ENCODE results near the gene TBC1D14. TPM values are rescaled to one million over a fixed set of nuclear protein-coding genes. Genes with fewer than 3 reads are reported as not detected.

TBC1D14 gene
- total RNA-seq, 2 donors from 2014 or later: 42.3 to 43.5 TPM

- Histone ChIP-seq H3K9me3 (ENCODE audit: control insufficient read depth, low read length) (no peaks in the 10 kb centered on the region), H3K4me3 (ENCODE audit: low read length) (no peak overlapping the region), H3K36me3 (ENCODE audit: control insufficient read depth, insufficient read depth, low read length) (peaks cover 34% of the 10 kb centered on the region), H3K27me3 (ENCODE audit: control insufficient read depth, insufficient read depth, low read length, poor library complexity, severe bottlenecking) (no peaks in the 10 kb centered on the region), H3K27ac (ENCODE audit: low read depth, low read length) (no peak overlapping the region), H3K4me1 (ENCODE audit: control insufficient read depth, insufficient read depth, low read length) (no peaks in the 10 kb centered on the region), H3K9ac (ENCODE audit: extremely low read depth, low read length, poor library complexity, severe bottlenecking) (no peak overlapping the region)
- H3K36me3 Mint-ChIP-seq (ENCODE audit: low read depth): peaks cover 35% of the 10 kb centered on the region
- peaks cover 6% of the 10 kb centered on the region for H3K4me1 Mint-ChIP-seq
- DNase-seq: peak; percentile 68
- H3K9me3 Mint-ChIP-seq: no peaks in the 10 kb centered on the region
- no peak overlapping the region for H3K4me3 Mint-ChIP-seq
- WGBS, 2 experiments (ENCODE audit: insufficient coverage in 1 of 2, insufficient read length in 1 of 2): 73 to 88% methylated on average over 3 of the region's 3 CpGs
- no peaks in the 10 kb centered on the region for H3K27me3 Mint-ChIP-seq (ENCODE audit: insufficient read depth)
- peak overlapping the region; percentile 27 for H3K27ac Mint-ChIP-seq
- no peak for TF ChIP-seq CTCF (conservative IDR thresholded peaks at IDR 0.05)
Observed at GRCh38 chr4:6884341-6884870, 25.2 kb upstream of the TBC1D14 start.

DNA sequence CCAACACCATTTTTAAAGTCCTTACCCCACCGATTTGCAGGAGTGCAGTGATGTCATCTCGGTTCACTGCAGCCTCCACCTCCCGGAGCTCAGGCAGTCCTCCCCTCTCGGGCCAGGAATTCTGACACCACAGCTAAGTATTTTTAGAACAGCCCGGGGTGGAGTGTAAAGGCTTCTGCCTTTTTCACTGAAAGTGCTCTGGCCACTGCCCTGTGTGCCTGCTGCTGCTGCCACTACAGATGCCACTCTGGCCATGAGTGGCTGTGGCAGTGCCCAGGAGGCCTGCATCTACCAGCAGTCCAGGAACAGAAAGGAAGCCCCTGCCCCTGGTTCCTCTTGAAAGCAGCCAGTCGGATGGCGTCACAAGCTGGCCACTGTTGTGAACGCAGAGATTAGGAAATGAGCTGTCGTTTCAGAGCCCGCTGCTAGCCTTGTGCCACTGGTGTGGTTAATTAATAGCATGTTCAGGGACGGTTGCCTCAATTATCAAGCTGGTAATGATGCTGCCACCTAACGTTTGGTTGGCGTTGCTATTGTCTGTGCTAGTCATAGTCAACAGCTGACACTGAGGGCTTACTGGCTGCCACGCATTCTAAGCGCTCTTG, 23.6 kb upstream of the TBC1D14 start:
- Mint-ChIP-seq H3K36me3 (ENCODE audit: low read depth) (peaks cover 35% of the 10 kb centered on the region), H3K27ac (peak overlapping the region; percentile 58), H3K4me1 (peaks cover 6% of the 10 kb centered on the region), H3K4me3 (no peak overlapping the region), H3K27me3 (ENCODE audit: insufficient read depth) (no peaks in the 10 kb centered on the region), H3K9me3 (peaks cover 15% of the 10 kb centered on the region)
- H3K27me3 ChIP-seq (ENCODE audit: control insufficient read depth, insufficient read depth, low read length, poor library complexity, severe bottlenecking): no peaks in the 10 kb centered on the region
- H3K4me1 ChIP-seq (ENCODE audit: control insufficient read depth, insufficient read depth, low read length): no peaks in the 10 kb centered on the region
- H3K9ac ChIP-seq (ENCODE audit: extremely low read depth, low read length, poor library complexity, severe bottlenecking): no peak overlapping the region
- 85 to 87% methylated on average over 15 of the region's 15 CpGs for WGBS, 2 experiments (ENCODE audit: insufficient coverage in 1 of 2, insufficient read length in 1 of 2)
- H3K4me3 ChIP-seq (ENCODE audit: low read length): no peak overlapping the region
- no peak for TF ChIP-seq CTCF (conservative IDR thresholded peaks at IDR 0.05)
- peaks cover 27% of the 10 kb centered on the region for H3K36me3 ChIP-seq (ENCODE audit: control insufficient read depth, insufficient read depth, low read length)
- peak overlapping the region; percentile 2 for H3K27ac ChIP-seq (ENCODE audit: low read depth, low read length)
- H3K9me3 ChIP-seq (ENCODE audit: control insufficient read depth, low read length): peaks cover 4% of the 10 kb centered on the region
- no peak for DNase-seq

- no peaks in the 10 kb centered on the region for H3K4me1 ChIP-seq (ENCODE audit: control insufficient read depth, insufficient read depth, low read length)
- H3K4me1 Mint-ChIP-seq: peaks cover 6% of the 10 kb centered on the region
- no peaks in the 10 kb centered on the region for H3K27me3 ChIP-seq (ENCODE audit: control insufficient read depth, insufficient read depth, low read length, poor library complexity, severe bottlenecking)
- H3K9me3 ChIP-seq (ENCODE audit: control insufficient read depth, low read length): peaks cover 4% of the 10 kb centered on the region
- no peak overlapping the region for H3K4me3 ChIP-seq (ENCODE audit: low read length)
- H3K36me3 Mint-ChIP-seq (ENCODE audit: low read depth): peaks cover 26% of the 10 kb centered on the region
- WGBS, 2 experiments (ENCODE audit: insufficient coverage in 1 of 2, insufficient read length in 1 of 2): 87 to 89% methylated on average over 10 of the region's 10 CpGs
- H3K36me3 ChIP-seq (ENCODE audit: control insufficient read depth, insufficient read depth, low read length): peaks cover 19% of the 10 kb centered on the region
- H3K27me3 Mint-ChIP-seq (ENCODE audit: insufficient read depth): no peaks in the 10 kb centered on the region
- TF ChIP-seq CTCF (conservative IDR thresholded peaks at IDR 0.05): no peak
- no peak overlapping the region for H3K9ac ChIP-seq (ENCODE audit: extremely low read depth, low read length, poor library complexity, severe bottlenecking)
- no peak for DNase-seq
- no peak overlapping the region for H3K4me3 Mint-ChIP-seq
- H3K9me3 Mint-ChIP-seq: peaks cover 17% of the 10 kb centered on the region
- no peak overlapping the region for H3K27ac ChIP-seq (ENCODE audit: low read depth, low read length)
- peak overlapping the region; percentile 66 for H3K27ac Mint-ChIP-seq
Observed at GRCh38 chr4:6886886-6887285, 22.7 kb upstream of the TBC1D14 start.

All from endodermal cell (in vitro differentiated cells).